HG03460 (cell line): ENCODE measurements around the gene LSM2.
"Not testable (repeated sequence)": the region's sequence is repeated elsewhere in the genome, so short reads cannot be mapped to it uniquely, and the experiment has no call there.

Source experiments
- ATAC-seq: cut with Tn5 transposase; IDR thresholded peaks from one replicate; pipeline ENCODE4 v1.9.1; 2021; ENCODE audit not compliant: unreplicated experiment

The LSM2 gene

DNA sequence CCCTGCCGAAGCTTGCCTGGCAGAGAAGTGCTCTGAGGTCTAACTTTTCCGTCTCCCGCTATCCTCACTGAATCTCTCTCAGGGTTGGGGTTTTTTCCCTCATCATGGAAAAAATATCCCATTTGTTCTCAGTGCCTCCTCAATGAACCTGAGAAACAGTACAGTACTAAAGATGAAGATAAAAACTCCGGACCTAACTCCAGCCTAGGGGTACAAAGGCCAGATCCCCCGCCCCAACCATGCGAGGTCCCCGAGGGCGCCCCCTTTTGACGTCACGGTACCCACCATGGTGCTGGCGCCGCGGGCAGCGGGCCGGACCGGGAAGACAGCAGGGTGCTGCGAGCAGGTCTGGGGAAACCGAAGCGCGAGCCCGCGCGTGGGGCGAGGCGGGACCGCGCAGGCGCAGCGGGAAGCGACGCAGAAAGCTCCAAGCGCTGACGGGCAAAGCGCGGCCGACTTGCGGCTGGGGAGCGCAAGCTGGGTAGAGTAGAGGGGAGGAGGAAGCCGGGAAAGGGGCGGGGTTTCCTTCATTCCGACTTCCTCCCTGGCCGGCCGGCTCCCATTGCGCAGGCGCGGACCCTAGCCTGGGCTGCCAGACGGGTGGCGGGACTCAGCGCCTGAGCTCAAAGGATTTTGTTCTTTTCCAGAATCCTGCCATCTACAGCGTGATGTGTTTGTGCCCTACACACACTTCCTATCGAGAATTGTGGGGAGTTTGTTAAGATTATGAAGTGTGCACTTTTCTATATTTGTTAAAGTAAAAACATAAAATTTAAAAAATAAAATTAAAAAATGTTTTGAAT is at the start of gene LSM2:
Gene LSM2 (minus strand): TSS at position 497 of the 803 bp plus-strand sequence. CDS start 209 bp downstream, at position 288.
- peak; percentile 76 for ATAC-seq

DNA sequence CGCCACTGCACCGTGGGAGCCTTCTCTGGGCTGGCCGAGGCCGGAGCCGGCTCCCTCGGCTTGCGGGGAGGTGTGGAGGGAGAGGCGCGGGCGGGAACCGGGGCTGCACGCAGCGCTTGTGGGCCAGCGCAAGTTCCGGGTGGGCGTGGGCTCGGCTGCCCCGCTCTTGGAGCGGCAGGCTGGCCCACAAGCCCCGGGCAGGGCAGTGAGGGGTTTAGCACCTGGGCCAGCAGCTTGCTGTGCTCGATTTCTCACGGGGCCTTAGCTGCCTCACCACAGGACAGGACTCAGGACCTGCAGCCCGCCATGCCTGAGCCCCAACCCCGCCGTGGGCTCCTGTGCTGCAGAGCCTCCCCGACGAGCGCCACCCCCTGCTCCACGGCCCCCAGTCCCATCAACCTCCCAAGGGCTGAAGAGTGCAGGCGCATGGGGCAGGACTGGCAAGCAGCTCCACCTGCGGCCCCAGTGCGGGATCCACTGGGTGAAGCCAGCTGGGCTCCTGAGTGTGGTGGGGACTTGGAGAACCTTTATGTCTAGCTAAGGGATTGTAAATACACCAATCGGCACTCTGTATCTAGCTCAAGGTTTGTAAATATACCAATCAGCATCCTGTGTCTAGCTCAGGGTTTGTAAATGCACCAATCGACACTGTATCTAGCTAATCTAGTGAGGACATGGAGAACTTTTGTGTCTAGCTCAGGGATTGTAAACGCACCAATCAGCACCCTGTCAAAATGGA is 45.4 kb upstream of the LSM2 start:
- not testable (repeated sequence) for ATAC-seq

DNA sequence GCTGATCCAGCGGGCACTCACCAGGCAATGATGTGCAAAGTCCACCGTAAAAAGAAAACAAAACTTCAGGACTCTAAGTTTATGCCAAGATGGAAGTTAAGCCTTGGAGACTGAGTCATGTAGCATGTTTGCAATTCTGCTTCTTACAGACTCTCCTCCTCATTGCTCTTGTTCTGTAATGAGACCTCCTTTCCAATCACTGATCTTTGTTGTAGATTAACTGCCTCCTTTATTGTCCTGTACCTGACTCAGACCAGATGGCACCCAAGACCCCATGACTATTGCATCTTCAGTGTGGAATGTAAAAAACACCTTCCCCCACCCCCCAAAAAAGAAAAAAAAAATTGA is 44.7 kb upstream of the LSM2 start:
- ATAC-seq: no peak

DNA sequence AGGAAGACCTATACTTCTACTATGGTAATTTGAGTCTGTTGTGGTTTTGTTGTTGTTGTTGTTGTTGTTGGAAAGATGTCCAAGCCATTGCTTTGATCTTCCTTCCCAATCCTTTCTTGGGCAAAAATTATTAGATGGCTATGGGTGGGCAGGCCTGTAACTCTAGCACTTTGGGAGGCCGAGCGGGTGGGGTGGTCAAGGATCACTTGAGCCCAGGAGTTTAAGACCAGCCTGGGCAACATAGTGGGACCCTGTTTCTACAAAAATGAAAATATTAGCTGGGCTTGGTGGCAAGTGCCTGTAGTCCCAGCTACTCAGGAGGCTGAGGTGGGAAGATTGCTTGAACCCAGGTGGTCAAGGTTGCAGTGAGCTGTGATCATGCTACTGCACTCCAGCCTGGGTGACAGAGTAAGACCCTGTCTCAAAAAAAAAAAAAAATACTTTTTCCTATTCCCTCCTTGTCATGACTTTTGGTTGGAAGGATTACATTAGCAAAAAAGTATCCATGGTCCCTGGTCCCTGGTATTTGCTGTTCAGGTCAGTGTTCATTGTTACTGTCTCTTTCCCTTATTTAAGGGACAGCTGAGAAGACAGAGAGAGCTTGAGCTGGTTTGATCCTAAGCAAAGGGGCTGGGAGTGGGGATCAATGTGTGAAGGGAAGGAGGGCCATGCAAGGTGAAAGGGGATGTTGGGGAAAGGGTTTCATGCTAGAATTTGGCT is 44.2 kb upstream of the LSM2 start:
- ATAC-seq: no peak

DNA sequence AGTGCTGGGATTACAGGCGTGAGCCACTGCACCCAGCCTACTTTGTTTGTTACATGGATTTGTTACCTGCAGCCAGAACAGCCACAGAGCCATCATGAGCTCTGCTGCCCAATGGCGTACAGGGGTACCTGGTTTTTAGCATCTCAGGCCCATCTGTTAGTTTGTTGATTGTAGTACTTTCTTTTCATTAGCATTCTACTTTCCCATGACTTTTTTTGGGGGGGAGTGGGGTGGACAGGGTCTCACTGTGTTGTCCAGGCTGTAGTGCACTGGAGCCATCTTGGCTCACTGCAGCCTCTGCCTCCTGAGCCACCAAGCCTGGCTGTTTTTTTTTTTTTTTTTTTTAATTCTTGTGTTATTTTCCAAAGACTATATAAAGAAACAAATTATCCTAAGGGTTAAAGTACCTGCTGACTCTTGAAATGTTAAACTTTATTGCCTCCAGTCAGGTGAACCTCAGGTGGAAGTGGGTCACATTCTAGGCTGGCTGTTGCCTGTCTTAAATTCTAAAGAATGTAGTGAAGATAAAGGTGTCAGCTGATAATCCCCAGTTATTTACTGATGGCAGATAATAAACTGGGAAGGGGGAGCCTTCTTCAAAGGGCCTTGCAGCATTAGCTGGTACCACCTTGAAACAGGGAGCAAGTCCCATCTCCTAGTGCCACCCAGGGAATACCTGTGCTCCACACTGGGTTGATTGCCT is 40.7 kb upstream of the LSM2 start:
- no peak for ATAC-seq

DNA sequence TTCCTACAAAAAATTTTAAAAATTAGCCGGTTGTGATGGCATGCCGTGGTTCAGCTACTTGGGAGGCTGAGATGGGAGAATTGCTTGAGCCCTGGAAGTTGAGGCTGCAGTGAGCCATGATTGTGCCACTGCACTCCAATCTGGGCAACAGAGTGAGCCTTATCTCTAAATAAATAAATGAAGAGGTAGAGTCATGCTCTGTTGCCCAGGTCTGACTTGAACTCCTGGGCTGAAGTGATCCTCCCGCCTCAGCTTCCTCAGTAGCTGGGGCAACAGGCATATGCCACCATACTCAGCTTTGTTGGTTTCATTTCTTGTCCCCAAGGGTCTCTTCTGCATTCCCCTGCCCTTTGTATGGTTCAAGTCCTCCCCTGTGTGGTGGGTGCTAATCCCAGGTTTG is 37.7 kb upstream of the LSM2 start:
- ATAC-seq: no peak

DNA sequence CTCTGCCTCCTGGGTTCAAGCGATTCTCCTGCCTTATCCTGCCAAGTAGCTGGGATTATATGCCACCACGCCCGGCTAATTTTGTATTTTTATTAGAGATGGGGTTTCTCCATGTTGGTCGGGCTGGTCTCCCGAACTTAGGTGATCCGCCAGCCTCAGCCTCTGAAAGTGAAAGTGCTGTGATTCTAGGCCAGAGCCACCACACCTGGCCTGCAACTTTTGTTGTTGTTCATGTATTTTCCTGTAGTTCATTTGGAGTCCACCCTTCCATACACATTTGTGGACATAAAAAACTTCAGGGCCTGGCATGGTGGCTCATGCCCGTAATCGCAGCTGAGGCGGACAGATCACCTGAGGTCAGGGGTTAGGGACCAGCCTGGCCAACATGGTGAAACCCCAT is 35.3 kb upstream of the LSM2 start:
- ATAC-seq: no peak

DNA sequence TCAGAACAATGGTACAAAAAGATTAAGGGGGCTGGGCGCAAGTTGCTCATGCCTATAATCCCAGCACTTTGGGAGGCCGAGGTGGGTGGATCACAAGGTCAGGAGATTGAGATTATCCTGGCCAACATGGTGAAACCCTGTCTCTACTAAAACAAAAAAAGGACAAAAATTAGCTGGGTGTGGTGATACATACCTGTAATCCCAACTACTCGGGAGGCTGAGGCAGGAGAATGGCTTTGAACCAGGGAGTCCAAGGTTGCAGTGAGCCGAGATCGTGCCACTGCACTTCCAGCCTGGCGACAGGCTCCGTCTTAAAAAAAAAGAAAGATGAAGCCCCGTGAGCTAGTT is 33.0 kb upstream of the LSM2 start:
- not testable (repeated sequence) for ATAC-seq

DNA sequence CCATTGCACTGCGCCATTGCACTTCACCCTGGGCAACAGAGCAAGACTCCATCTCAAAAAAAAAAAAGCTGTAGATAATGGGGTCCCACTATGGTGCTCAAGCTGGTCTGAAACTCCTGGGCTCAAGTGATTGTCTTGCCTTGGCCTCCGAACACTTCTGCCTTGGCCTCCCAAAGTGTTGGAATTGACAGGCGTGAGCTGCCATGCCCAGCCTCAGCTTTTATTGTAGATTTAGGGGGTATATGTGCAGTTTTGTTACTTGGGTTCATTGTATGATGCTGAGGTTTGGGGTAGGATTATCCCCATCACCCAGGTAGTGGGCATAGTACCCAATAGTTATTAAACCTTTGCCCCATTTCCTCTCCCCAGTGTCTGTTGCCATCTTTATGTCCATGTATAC is 32.2 kb upstream of the LSM2 start:
- ATAC-seq: no peak

DNA sequence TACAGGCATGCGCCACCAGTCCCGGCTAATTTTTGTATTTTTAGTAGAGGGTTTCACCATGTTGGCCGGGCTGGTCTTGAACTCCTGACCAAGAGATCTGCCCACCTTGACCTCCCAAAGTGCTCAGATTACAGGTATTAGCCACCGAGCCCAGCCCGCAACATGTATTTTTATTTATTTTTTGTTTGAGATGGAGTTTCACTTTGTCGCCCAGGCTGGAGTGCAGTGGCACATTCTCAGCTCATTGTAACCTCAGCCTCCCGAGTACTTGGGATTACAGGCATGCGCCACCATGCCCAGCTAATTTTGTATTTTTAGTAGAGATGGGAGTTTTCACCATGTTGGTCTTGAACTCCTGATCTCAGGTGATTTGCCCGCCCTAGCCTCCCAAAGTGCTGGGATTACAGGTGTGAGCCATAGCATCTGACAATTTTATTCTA is 31.4 kb upstream of the LSM2 start:
- ATAC-seq: not testable (repeated sequence)

DNA sequence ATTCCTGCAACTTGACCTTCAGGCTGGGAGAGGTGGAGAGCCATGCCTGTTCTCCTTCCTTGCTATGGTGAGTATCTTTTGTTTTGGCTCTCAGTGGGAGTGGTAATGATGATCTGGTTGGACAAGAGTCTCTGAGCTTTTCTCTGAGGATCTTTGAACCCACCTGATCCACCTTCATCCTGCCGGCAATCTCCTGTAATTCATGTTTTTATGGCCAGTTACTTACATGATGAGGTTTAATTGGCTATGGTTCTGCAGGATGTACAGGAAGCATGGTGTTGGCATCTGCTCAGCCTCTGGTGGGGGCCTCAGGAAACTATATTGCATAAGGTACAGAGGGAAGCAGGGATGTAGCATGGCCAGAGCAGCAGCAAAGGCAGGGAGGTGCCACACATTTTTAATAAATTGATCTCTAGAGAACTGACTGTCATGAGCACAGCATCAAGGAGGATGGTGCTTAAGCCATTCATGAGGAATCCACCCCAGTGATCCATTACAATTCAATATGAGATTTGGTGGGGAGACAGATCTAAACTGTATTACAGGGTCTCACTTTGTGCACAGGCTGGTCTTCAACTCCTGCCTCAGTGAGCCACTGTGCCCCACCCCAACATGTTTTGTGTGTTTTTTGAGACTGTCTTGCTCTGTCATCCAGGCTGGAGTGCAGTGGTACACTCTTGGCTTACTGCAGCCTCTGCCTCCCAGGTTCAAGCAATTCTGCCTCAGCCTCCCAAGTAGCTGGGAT is 30.8 kb upstream of the LSM2 start:
- no peak for ATAC-seq

DNA sequence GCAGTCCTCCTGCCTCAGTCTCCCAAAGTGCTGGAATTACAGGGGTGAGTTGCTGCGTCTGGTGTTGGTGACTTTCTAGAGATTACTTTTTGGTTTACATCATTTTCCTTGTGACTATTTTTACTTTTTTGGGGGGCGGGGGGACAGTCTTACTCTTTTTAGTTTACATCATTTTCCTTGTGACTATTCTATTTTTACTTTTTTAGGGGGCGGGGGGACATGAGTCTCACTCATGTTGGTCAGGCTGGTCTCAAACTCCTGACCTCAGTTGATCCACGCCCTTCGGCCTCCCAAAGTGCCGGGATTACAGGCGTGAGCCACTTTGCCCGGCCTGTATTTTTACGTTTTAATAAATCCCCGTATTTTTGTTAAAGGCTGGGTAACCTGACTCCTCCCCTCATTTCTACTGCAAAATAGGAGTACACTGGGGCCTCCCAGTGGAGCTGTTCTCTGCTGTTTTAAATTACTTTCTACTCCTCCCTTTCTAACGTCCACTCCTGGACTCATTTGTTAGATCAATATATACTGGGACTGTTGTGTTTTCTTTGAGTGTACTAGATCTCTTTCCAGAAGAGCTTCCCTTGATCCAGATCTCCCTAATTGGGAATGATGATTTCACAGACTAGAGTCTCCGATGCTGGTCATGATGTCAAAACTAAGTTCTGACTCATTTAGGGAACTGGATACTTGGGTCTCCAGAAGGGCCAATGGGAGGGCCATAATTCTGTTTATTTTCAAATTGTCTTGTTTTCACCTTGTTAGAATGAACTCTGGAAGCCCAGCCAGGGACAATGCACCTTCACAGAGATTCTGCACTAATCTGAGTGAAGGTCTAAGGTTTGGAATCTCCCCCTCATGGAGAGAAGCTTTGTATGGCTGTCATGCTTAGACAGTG is 30.0 kb upstream of the LSM2 start:
- ATAC-seq: no peak

DNA sequence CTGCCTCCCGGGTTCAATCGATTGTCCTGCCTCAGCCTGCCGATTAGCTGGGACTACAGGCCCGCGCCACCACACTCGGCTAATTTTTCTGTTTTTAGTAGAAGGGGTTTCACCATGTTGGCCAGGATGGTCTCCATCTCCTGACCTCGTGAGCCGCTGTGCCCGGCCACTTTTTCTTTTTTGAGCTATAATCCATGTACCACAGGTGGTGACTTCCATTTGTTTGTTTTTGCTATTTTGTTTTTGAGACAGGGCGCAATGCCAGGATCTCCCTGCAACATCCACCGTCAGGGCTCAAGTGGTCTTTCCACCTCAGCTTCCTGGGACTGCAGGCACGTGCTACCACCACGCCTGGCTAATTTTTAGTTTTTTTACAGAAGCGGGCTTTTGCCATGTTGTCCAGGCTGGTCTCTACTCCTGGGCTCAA is 29.3 kb upstream of the LSM2 start:
- ATAC-seq: no peak

DNA sequence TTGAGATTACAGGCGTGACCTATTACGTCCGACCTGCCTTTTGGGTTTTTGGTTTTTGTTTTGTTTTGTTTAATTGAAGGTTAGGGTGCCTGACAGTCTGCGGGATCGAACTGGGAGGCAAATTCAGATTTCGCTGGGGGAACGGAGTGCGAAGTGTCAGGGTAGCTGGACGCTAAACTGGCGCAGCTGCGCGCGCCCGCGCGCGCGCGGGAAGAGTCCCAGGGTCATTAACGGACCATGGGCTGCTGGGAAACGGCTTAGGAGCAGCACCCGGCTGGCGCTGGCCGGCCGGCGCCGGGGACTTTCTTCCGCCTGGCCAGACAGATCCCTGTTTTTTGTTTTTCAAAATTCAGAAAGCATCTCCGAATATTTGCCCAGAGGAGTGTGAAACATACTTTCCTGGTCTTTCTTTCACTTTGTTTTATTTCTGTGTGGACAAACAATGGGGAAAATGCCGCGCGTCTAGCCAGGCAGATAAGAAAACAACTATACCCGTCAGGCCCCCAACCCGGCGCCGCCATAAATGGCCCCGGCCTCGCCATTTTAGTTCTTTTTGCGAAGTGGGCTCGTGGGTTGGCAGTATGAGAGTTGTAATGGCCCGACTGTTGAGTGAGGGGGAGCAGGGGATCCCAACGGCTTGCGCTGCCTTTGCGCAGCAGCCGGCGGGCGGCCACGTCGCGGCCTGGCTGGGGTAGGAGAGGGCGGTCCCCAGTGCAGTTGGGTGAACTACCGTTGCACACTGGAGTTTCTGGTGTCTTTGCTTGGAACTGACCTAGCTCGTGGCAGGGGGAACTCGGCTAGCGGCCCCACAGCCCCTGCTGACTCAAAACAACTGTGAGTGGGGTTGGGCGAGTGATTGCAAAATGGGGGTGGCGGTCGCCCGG is 27.8 kb upstream of the LSM2 start:
- ATAC-seq: no peak

DNA sequence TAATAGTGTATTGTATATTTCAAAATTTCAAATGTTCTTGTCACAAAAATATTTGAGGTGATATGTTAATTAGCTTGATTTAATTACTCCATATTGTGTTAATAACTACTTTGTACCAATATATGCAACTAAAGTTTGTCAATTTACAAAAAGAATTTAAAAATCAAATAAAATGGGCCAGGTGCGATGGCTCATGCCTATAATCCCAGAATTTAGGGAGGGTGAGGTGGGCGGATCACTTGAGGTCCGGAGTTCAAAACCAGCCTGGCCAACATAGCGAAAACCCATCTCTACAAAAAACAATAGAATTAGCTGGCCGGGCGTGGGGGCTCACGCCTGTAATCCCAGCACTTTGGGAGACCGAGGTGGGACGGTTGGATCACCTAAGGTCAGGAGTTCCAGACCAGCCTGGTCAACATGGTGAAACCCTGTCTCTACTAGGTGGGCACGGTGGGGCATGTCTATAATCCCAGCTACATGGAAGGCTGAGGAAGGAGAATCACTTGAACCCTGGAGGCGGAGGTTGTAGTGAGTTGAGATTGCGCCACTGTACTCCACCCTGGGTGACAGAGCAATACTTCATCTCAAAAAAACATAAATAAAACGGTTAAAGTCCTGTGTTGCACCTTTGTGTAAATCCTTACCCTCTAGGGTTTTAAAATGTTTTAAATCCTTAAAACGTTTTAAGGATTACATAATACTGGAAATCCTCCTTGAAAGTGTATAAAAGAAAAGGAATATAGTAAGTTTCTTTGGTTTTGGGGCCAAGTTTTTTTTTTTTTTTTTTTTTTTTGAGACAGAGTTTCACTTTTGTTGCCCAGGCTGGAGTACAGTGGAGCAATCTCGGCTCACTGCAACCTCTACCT is 24.8 kb upstream of the LSM2 start:
- ATAC-seq: no peak

DNA sequence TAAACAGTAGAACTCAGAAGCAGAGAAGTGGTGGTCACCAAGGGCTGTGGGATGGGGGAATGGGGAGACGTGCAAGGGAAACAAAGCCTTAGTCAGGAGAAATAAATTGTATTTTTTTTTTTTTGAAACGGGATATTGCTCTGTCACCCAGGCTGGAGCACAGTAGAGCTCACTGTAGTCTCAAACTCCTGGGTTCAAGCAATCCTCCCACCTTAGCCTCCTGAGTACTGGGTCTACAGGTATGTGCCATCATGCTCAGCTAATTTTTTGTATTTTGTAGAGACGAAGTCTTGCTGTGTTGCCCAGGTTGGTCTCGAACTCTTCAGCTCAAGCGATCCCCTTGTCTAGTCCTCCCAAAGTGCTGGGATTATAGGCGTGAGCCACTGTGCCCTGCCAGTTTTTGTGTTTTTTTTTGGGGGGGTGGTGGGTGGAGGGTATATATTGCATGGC is 24.1 kb upstream of the LSM2 start:
- ATAC-seq: no peak

DNA sequence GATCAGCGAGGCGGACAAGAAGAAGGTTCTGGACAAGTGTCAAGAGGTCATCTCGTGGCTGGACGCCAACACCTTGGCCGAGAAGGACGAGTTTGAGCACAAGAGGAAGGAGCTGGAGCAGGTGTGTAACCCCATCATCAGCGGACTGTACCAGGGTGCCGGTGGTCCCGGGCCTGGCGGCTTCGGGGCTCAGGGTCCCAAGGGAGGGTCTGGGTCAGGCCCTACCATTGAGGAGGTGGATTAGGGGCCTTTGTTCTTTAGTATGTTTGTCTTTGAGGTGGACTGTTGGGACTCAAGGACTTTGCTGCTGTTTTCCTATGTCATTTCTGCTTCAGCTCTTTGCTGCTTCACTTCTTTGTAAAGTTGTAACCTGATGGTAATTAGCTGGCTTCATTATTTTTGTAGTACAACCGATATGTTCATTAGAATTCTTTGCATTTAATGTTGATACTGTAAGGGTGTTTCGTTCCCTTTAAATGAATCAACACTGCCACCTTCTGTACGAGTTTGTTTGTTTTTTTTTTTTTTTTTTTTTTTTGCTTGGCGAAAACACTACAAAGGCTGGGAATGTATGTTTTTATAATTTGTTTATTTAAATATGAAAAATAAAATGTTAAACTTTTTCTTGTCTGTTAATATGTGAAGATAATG is 23.0 kb upstream of the LSM2 start:
- no peak for ATAC-seq
